ENCODE results near the gene KRT77. TPM values are rescaled to one million over a fixed set of nuclear protein-coding genes. Genes with fewer than 3 reads are reported as not detected.
"Not testable (repeated sequence)": the region's sequence is repeated elsewhere in the genome, so short reads cannot be mapped to it uniquely, and the experiment has no call there.

The KRT77 gene
- not detected for total RNA-seq

GRCh38 chr12:52703424-52703823 is at the start of gene KRT77:
KRT77 (minus strand) TSS chr12:52703524; CDS start chr12:52703434, 90 bp downstream.
- no peak for DNase-seq
- Histone ChIP-seq H3K4me1 (no peaks in the 10 kb centered on the region), H3K4me3 (no peak within 1 kb of the TSS), H3K36me3 (no peaks in the 10 kb centered on the region), H3K27me3 (no peaks in the 10 kb centered on the region), H3K27ac (no peak within 1 kb of the TSS), H3K9me3 (no peaks in the 10 kb centered on the region)
- intact Hi-C loops (cut with DNase I; ENCODE audit: low total_unique reads), result no loop called here
- TF ChIP-seq CTCF (IDR thresholded peaks at IDR 0.05) (no peak), POLR2A (IDR thresholded peaks at IDR 0.05) (no peak)

- TF ChIP-seq POLR2A (IDR thresholded peaks at IDR 0.05) (no peak), CTCF (IDR thresholded peaks at IDR 0.05) (no peak)
- no peak overlapping the region for H3K27ac ChIP-seq
- no peaks in the 10 kb centered on the region for H3K27me3 ChIP-seq
- intact Hi-C loops (cut with DNase I; ENCODE audit: low total_unique reads), result no loop called here
- H3K36me3 ChIP-seq, result no peaks in the 10 kb centered on the region
- no peaks in the 10 kb centered on the region for H3K9me3 ChIP-seq
- no peak overlapping the region for H3K4me3 ChIP-seq
- DNase-seq, result no peak
- no peaks in the 10 kb centered on the region for H3K4me1 ChIP-seq
Observed at GRCh38 chr12:52752516-52752915, 49.2 kb upstream of the KRT77 start.

GRCh38 chr12:52751795-52752194 is 48.5 kb upstream of the KRT77 start:
- TF ChIP-seq POLR2A (IDR thresholded peaks at IDR 0.05) (no peak), CTCF (IDR thresholded peaks at IDR 0.05) (no peak)
- no peaks in the 10 kb centered on the region for H3K9me3 ChIP-seq
- intact Hi-C loops (cut with DNase I; ENCODE audit: low total_unique reads), result no loop called here
- DNase-seq, result no peak
- no peaks in the 10 kb centered on the region for H3K36me3 ChIP-seq
- H3K27ac ChIP-seq, result no peak overlapping the region
- H3K4me3 ChIP-seq, result no peak overlapping the region
- no peaks in the 10 kb centered on the region for H3K4me1 ChIP-seq
- H3K27me3 ChIP-seq, result no peaks in the 10 kb centered on the region

GRCh38 chr12:52750532-52750931 is 47.2 kb upstream of the KRT77 start:
- H3K36me3 ChIP-seq; H3K4me3 ChIP-seq; H3K27me3 ChIP-seq; intact Hi-C loops (cut with DNase I; ENCODE audit: low total_unique reads); H3K9me3 ChIP-seq; H3K4me1 ChIP-seq; DNase-seq; H3K27ac ChIP-seq: not testable (repeated sequence)

- no peaks in the 10 kb centered on the region for H3K9me3 ChIP-seq
- no peaks in the 10 kb centered on the region for H3K4me1 ChIP-seq
- no peak overlapping the region for H3K27ac ChIP-seq
- no peak for TF ChIP-seq CTCF (IDR thresholded peaks at IDR 0.05)
- no peak for TF ChIP-seq POLR2A (IDR thresholded peaks at IDR 0.05)
- H3K36me3 ChIP-seq, result no peaks in the 10 kb centered on the region
- no peaks in the 10 kb centered on the region for H3K27me3 ChIP-seq
- intact Hi-C loops (cut with DNase I; ENCODE audit: low total_unique reads), result no loop called here
- DNase-seq, result no peak
- H3K4me3 ChIP-seq, result no peak overlapping the region
Observed at GRCh38 chr12:52749827-52750226, 46.5 kb upstream of the KRT77 start.

GRCh38 chr12:52748578-52748977 is 45.3 kb upstream of the KRT77 start:
- Histone ChIP-seq H3K27ac (no peak overlapping the region), H3K36me3 (no peaks in the 10 kb centered on the region), H3K4me3 (no peak overlapping the region), H3K9me3 (no peaks in the 10 kb centered on the region), H3K27me3 (no peaks in the 10 kb centered on the region), H3K4me1 (no peaks in the 10 kb centered on the region)
- DNase-seq, result no peak
- TF ChIP-seq POLR2A (IDR thresholded peaks at IDR 0.05), result no peak
- TF ChIP-seq CTCF (IDR thresholded peaks at IDR 0.05), result no peak
- intact Hi-C loops (cut with DNase I; ENCODE audit: low total_unique reads), result no loop called here
